HG03060 (cell line): ENCODE data around the gene TEX53.

Experiments
- ATAC-seq: cut with Tn5 transposase; IDR thresholded peaks from one replicate; pipeline ENCODE4 v1.9.1; 2021; ENCODE audit warnings: low read depth, moderate number of reproducible peaks; ENCODE audit not compliant: unreplicated experiment

TEX53 gene

GRCh38 chr9:114680259-114681001 lies 22.8 kb upstream of the TEX53 start:
- no peak for ATAC-seq

GRCh38 chr9:114678795-114679194 lies 21.2 kb upstream of the TEX53 start:
- ATAC-seq: no peak

GRCh38 chr9:114678130-114678529 lies 20.5 kb upstream of the TEX53 start:
- no peak for ATAC-seq

- ATAC-seq: no peak
These were observed 19.8 kb upstream of the TEX53 start for GRCh38 chr9:114677418-114677817.

- ATAC-seq: no peak
These were observed 19.3 kb upstream of the TEX53 start for GRCh38 chr9:114676901-114677300.

- ATAC-seq: no peak
These were observed 17.4 kb upstream of the TEX53 start for GRCh38 chr9:114674798-114675540.

- no peak for ATAC-seq
These were observed 16.6 kb upstream of the TEX53 start for GRCh38 chr9:114674076-114674797.

GRCh38 chr9:114671605-114672004 lies 14.0 kb upstream of the TEX53 start:
- no peak for ATAC-seq

GRCh38 chr9:114669961-114670360 lies 12.4 kb upstream of the TEX53 start:
- no peak for ATAC-seq

GRCh38 chr9:114668146-114668545 lies 10.5 kb upstream of the TEX53 start:
- no peak for ATAC-seq

GRCh38 chr9:114666851-114667250 lies 9.2 kb upstream of the TEX53 start:
- no peak for ATAC-seq

GRCh38 chr9:114666401-114666800 lies 8.8 kb upstream of the TEX53 start:
- no peak for ATAC-seq

- ATAC-seq: no peak
These were observed 6.6 kb upstream of the TEX53 start for GRCh38 chr9:114664181-114664580.

- ATAC-seq: peak; percentile 69
These were observed 4.7 kb upstream of the TEX53 start for GRCh38 chr9:114662081-114662989.

- no peak for ATAC-seq
These were observed 1.3 kb downstream of the TEX53 start for GRCh38 chr9:114656301-114656700.

GRCh38 chr9:114655689-114656088 lies 1.9 kb downstream of the TEX53 start:
- ATAC-seq: no peak

GRCh38 chr9:114653556-114654159 lies 3.9 kb downstream of the TEX53 start:
- no peak for ATAC-seq

GRCh38 chr9:114652776-114653555 lies 4.6 kb downstream of the TEX53 start:
- ATAC-seq: no peak

GRCh38 chr9:114643896-114644295 lies 13.7 kb downstream of the TEX53 start:
- no peak for ATAC-seq
